KG1 (cell line): ENCODE data around the gene GYS1.

Experiments used
- DNase-seq: peaks from one replicate; lab custom pipeline; 2025; lab: John Stamatoyannopoulos, UW

The GYS1 gene

GRCh38 chr19:48988860-48989259 is 4.2 kb downstream of the GYS1 start:
- DNase-seq = no peak

GRCh38 chr19:48988286-48988685 is 4.8 kb downstream of the GYS1 start:
- no peak for DNase-seq

- DNase-seq = no peak
These were observed 5.8 kb downstream of the GYS1 start for GRCh38 chr19:48987323-48987722.

GRCh38 chr19:48986211-48986610 is 6.9 kb downstream of the GYS1 start:
- DNase-seq = no peak

- DNase-seq = no peak
These were observed 7.4 kb downstream of the GYS1 start for GRCh38 chr19:48985711-48986110.

GRCh38 chr19:48982280-48982679 is 10.8 kb downstream of the GYS1 start:
- DNase-seq = no peak

GRCh38 chr19:48977061-48977460 is 16.0 kb downstream of the GYS1 start:
- no peak for DNase-seq

GRCh38 chr19:48975947-48976847 is 16.9 kb downstream of the GYS1 start:
- DNase-seq = peak; percentile 17

GRCh38 chr19:48970923-48971395 is 22.1 kb downstream of the GYS1 start:
- DNase-seq = peak; percentile 81

- DNase-seq = no peak
These were observed 22.9 kb downstream of the GYS1 start for GRCh38 chr19:48970139-48970766.

GRCh38 chr19:48969276-48970138 is 23.6 kb downstream of the GYS1 start:
- DNase-seq = no peak

- no peak for DNase-seq
These were observed 24.3 kb downstream of the GYS1 start for GRCh38 chr19:48968813-48969218.

- DNase-seq = no peak
These were observed 24.9 kb downstream of the GYS1 start for GRCh38 chr19:48968179-48968661.

- peak; percentile 26 for DNase-seq
These were observed 25.5 kb downstream of the GYS1 start for GRCh38 chr19:48967346-48968178.

- no peak for DNase-seq
These were observed 26.4 kb downstream of the GYS1 start for GRCh38 chr19:48966541-48967345.

GRCh38 chr19:48965806-48966540 is 27.1 kb downstream of the GYS1 start:
- peak; percentile 52 for DNase-seq

GRCh38 chr19:48965040-48965805 is 27.9 kb downstream of the GYS1 start, which contains the start of gene FTL:
Gene FTL, plus strand, starts transcription at chr19:48965309. Its CDS starts 199 bp downstream, at chr19:48965508.
- DNase-seq = peak; percentile 92

- no peak for DNase-seq
These were observed 28.7 kb downstream of the GYS1 start for GRCh38 chr19:48964205-48965039.
